ENCODE data around the gene HSPA9.

Gene HSPA9

GRCh38 chr5:138575194-138576015, at the start of gene HSPA9:
Gene HSPA9, minus strand, starts transcription at chr5:138575401. Its CDS starts 83 bp downstream, at chr5:138575318.
- DNase-seq, result peak; percentile 99

GRCh38 chr5:138623053-138623452, 47.9 kb upstream of the HSPA9 start:
- no peak for DNase-seq

GRCh38 chr5:138622051-138622450, 46.9 kb upstream of the HSPA9 start:
- DNase-seq, result no peak

GRCh38 chr5:138620663-138621224, 45.5 kb upstream of the HSPA9 start:
- no peak for DNase-seq

GRCh38 chr5:138616508-138616907, 41.3 kb upstream of the HSPA9 start:
- DNase-seq, result no peak

GRCh38 chr5:138615461-138615860, 40.3 kb upstream of the HSPA9 start:
- DNase-seq, result no peak

GRCh38 chr5:138611678-138612218, 36.5 kb upstream of the HSPA9 start:
- no peak for DNase-seq

GRCh38 chr5:138610918-138611677, 35.9 kb upstream of the HSPA9 start:
- DNase-seq, result no peak

- no peak for DNase-seq
Observed at GRCh38 chr5:138610415-138610917, 35.3 kb upstream of the HSPA9 start.

- no peak for DNase-seq
Observed at GRCh38 chr5:138606378-138607064, 31.3 kb upstream of the HSPA9 start.

- no peak for DNase-seq
Observed at GRCh38 chr5:138605254-138605972, 30.2 kb upstream of the HSPA9 start.

- no peak for DNase-seq
Observed at GRCh38 chr5:138604176-138604785, 29.1 kb upstream of the HSPA9 start.

- no peak for DNase-seq
Observed at GRCh38 chr5:138603249-138603920, 28.2 kb upstream of the HSPA9 start.

GRCh38 chr5:138602371-138603000, 27.3 kb upstream of the HSPA9 start:
- DNase-seq, result no peak

GRCh38 chr5:138601444-138601843, 26.2 kb upstream of the HSPA9 start:
- no peak for DNase-seq

- DNase-seq, result no peak
Observed at GRCh38 chr5:138600446-138600845, 25.2 kb upstream of the HSPA9 start.

GRCh38 chr5:138597661-138598400, 22.6 kb upstream of the HSPA9 start:
- no peak for DNase-seq

GRCh38 chr5:138596105-138596881, 21.1 kb upstream of the HSPA9 start:
- DNase-seq, result no peak
